GM12891 (cell line): ENCODE results near the gene PIAS4.

Experiments
- POLR2A ChIP-seq: IDR thresholded peaks from 2 replicates; pipeline ENCODE4 v1.6.1; 2011; ENCODE audit warnings: low read depth, low read length, control low read depth
- SPI1 ChIP-seq: IDR thresholded peaks from 2 replicates; pipeline ENCODE4 v1.6.1; 2011; ENCODE audit warnings: low read depth, low read length, control low read depth
- TAF1 ChIP-seq: IDR thresholded peaks from 2 replicates; pipeline ENCODE4 v1.6.1; 2011; ENCODE audit warnings: low read depth, low read length, control low read depth

DNA sequence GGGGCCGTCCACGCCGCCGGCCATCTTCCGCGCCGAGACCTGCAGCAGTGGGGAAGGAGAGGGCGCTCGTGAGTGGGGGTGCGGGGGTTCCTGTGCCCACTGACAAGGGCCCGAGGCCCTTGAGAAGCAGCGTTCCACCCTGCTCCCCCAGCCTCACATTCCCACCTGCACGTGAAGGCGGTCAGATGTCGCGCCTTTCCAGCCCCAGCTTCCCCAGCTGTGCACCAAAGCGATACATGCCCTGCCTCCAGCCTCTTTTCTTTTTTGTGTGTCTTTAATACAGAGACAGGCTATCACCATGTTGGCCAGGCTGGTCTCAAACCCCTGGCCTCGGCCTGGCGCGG lies 47.6 kb downstream of the PIAS4 start:
- TF ChIP-seq SPI1 (no peak), POLR2A (0 out of 2 replicates have a peak, but pooled peaks have one; percentile 35), TAF1 (no peak)
